Measurements from ENCODE around the gene ESR2. TPM values are rescaled to one million over a fixed set of nuclear protein-coding genes. Genes with fewer than 3 reads are reported as not detected.
A peak's percentile ranks its signal among the peaks of the same experiment; 100 is the strongest.
"Not testable (repeated sequence)": the region's sequence is repeated elsewhere in the genome, so short reads cannot be mapped to it uniquely, and the experiment has no call there.

ESR2 gene
- total RNA-seq, 1 donor from 2014 or later = 0.13 TPM

- DNase-seq (ENCODE audit: low read depth, low spot score) = no peak
Measured at GRCh38 chr14:64091217-64091616, 203.0 kb downstream of the ESR2 start.

- no peak for DNase-seq (ENCODE audit: low read depth, low spot score)
Measured at GRCh38 chr14:64089920-64090319, 204.3 kb downstream of the ESR2 start.

- DNase-seq (ENCODE audit: low read depth, low spot score) = no peak
Measured at GRCh38 chr14:64088647-64088964, 205.6 kb downstream of the ESR2 start.

- no peak for DNase-seq (ENCODE audit: low read depth, low spot score)
Measured at GRCh38 chr14:64082837-64083236, 211.3 kb downstream of the ESR2 start.

- no peak for DNase-seq (ENCODE audit: low read depth, low spot score)
Measured at GRCh38 chr14:64081174-64081746, 212.9 kb downstream of the ESR2 start.

- DNase-seq (ENCODE audit: low read depth, low spot score) = no peak
Measured at GRCh38 chr14:64080452-64080851, 213.7 kb downstream of the ESR2 start.

- no peak for DNase-seq (ENCODE audit: low read depth, low spot score)
Measured at GRCh38 chr14:64075613-64076005, 218.6 kb downstream of the ESR2 start.

- DNase-seq (ENCODE audit: low read depth, low spot score) = peak; percentile 19
Measured at GRCh38 chr14:64074961-64075612, 219.1 kb downstream of the ESR2 start.

- DNase-seq (ENCODE audit: low read depth, low spot score) = no peak
Measured at GRCh38 chr14:64069634-64070359, 224.4 kb downstream of the ESR2 start.

- no peak for DNase-seq (ENCODE audit: low read depth, low spot score)
Measured at GRCh38 chr14:64064447-64064846, 229.7 kb downstream of the ESR2 start.

GRCh38 chr14:64062381-64063115 lies 231.6 kb downstream of the ESR2 start:
- DNase-seq (ENCODE audit: low read depth, low spot score) = no peak

- no peak for DNase-seq (ENCODE audit: low read depth, low spot score)
Measured at GRCh38 chr14:64061706-64062105, 232.5 kb downstream of the ESR2 start.

GRCh38 chr14:64061115-64061514 lies 233.1 kb downstream of the ESR2 start:
- DNase-seq (ENCODE audit: low read depth, low spot score) = no peak

GRCh38 chr14:64060648-64061096 lies 233.5 kb downstream of the ESR2 start:
- no peak for DNase-seq (ENCODE audit: low read depth, low spot score)

GRCh38 chr14:64060199-64060545 lies 234.0 kb downstream of the ESR2 start:
- DNase-seq (ENCODE audit: low read depth, low spot score) = no peak

- no peak for DNase-seq (ENCODE audit: low read depth, low spot score)
Measured at GRCh38 chr14:64059454-64060198, 234.5 kb downstream of the ESR2 start.

- no peak for DNase-seq (ENCODE audit: low read depth, low spot score)
Measured at GRCh38 chr14:64053694-64054669, 240.2 kb downstream of the ESR2 start.

- no peak for DNase-seq (ENCODE audit: low read depth, low spot score)
Measured at GRCh38 chr14:64049616-64050381, 244.4 kb downstream of the ESR2 start.

- DNase-seq (ENCODE audit: low read depth, low spot score) = no peak
Measured at GRCh38 chr14:64045091-64045490, 249.1 kb downstream of the ESR2 start.

- not testable (repeated sequence) for DNase-seq (ENCODE audit: low read depth, low spot score)
Measured at GRCh38 chr14:64043296-64043695, 250.9 kb downstream of the ESR2 start.
